Ishikawa (cell line): ENCODE data around the gene NLGN1.

Experiments
- CREB1 ChIP-seq: IDR thresholded peaks from 2 replicates; pipeline ENCODE4 v1.6.1; 2012; ENCODE audit warnings: low read depth
- EGR1 ChIP-seq: IDR thresholded peaks from 2 replicates; pipeline ENCODE4 v1.6.1; 2012
- EP300 ChIP-seq: IDR thresholded peaks from 2 replicates; pipeline ENCODE4 v1.6.1; 2012; ENCODE audit warnings: borderline replicate concordance
- FOXM1 ChIP-seq: IDR thresholded peaks from 2 replicates; pipeline ENCODE4 v1.6.1; 2012; ENCODE audit warnings: low read depth, borderline replicate concordance
- NFIC ChIP-seq: IDR thresholded peaks from 2 replicates; pipeline ENCODE4 v1.6.1; 2012
- RAD21 ChIP-seq: IDR thresholded peaks from 2 replicates; pipeline ENCODE4 v1.6.1; 2012; ENCODE audit warnings: low read depth
- TAF1 ChIP-seq: IDR thresholded peaks from 2 replicates; pipeline ENCODE4 v1.6.1; 2012; ENCODE audit warnings: low read depth, mild to moderate bottlenecking
- TEAD4 ChIP-seq: IDR thresholded peaks from 2 replicates; pipeline ENCODE4 v1.6.1; 2012
- YY1 ChIP-seq: IDR thresholded peaks from 2 replicates; pipeline ENCODE4 v1.6.1; 2012; ENCODE audit warnings: low read depth
- ZBTB7A ChIP-seq: IDR thresholded peaks from 2 replicates; pipeline ENCODE4 v1.6.1; 2012; ENCODE audit warnings: low read depth
- TF ChIP-seq, protein P1 (sequence below): IDR thresholded peaks from 2 replicates; pipeline ENCODE4 v1.6.1; 2012; ENCODE audit warnings: low read depth, mild to moderate bottlenecking
- TF ChIP-seq, protein P2 (sequence below): IDR thresholded peaks from 2 replicates; pipeline ENCODE4 v1.6.1; 2012
- TF ChIP-seq, protein P3 (sequence below): IDR thresholded peaks from 2 replicates; pipeline ENCODE4 v1.6.1; 2012

DNA sequence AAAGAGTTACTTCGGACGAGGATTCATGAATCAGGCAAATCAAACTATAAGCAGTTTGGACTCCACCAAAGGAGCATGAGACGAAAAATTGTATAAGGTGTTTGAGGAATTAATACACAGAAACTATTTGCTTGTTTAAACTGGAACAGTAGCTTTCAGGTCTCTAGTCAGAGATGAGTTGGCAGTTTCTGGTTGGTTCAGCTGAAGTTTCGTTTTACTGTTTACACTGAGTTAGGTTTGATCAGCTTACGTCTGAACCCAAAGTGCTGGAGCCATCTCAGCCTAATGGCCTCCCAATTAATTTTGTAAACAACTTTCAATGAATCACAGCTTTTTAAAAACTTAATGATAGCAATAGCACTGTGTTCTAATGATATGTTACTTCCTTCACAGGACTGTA lies 703.7 kb downstream of the NLGN1 start:
- TF ChIP-seq CREB1 (no peak), YY1 (no peak), RAD21 (no peak), TAF1 (no peak), EP300 (no peak), NFIC (no peak), ZBTB7A (no peak), FOXM1 (no peak), TEAD4 (no peak), EGR1 (no peak)
- TF ChIP-seq, protein P1, sequence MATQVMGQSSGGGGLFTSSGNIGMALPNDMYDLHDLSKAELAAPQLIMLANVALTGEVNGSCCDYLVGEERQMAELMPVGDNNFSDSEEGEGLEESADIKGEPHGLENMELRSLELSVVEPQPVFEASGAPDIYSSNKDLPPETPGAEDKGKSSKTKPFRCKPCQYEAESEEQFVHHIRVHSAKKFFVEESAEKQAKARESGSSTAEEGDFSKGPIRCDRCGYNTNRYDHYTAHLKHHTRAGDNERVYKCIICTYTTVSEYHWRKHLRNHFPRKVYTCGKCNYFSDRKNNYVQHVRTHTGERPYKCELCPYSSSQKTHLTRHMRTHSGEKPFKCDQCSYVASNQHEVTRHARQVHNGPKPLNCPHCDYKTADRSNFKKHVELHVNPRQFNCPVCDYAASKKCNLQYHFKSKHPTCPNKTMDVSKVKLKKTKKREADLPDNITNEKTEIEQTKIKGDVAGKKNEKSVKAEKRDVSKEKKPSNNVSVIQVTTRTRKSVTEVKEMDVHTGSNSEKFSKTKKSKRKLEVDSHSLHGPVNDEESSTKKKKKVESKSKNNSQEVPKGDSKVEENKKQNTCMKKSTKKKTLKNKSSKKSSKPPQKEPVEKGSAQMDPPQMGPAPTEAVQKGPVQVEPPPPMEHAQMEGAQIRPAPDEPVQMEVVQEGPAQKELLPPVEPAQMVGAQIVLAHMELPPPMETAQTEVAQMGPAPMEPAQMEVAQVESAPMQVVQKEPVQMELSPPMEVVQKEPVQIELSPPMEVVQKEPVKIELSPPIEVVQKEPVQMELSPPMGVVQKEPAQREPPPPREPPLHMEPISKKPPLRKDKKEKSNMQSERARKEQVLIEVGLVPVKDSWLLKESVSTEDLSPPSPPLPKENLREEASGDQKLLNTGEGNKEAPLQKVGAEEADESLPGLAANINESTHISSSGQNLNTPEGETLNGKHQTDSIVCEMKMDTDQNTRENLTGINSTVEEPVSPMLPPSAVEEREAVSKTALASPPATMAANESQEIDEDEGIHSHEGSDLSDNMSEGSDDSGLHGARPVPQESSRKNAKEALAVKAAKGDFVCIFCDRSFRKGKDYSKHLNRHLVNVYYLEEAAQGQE = no peak
- TF ChIP-seq, protein P2, sequence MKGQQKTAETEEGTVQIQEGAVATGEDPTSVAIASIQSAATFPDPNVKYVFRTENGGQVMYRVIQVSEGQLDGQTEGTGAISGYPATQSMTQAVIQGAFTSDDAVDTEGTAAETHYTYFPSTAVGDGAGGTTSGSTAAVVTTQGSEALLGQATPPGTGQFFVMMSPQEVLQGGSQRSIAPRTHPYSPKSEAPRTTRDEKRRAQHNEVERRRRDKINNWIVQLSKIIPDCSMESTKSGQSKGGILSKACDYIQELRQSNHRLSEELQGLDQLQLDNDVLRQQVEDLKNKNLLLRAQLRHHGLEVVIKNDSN = no peak
- TF ChIP-seq, protein P3, sequence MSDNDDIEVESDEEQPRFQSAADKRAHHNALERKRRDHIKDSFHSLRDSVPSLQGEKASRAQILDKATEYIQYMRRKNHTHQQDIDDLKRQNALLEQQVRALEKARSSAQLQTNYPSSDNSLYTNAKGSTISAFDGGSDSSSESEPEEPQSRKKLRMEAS = no peak
